WTC11 (cell line): ENCODE data around the gene FBXL13. TPM values are rescaled to one million over a fixed set of nuclear protein-coding genes. Genes with fewer than 3 reads are reported as not detected.

Source experiments
- ATAC-seq: fragments of 200-7000 bp; cut with Tn5 transposase; 2 replicates; pipeline ENCODE4 v1.10.0; 2021; ENCODE audit warnings: mild to moderate bottlenecking, moderate library complexity
- CTCF ChIA-PET: fragments of 300-600 bp; sonication (Branson Sonifier 250); formaldehyde crosslinking; loops from one replicate; lab custom pipeline; 2021; ENCODE audit warnings: antibody characterized with exemption; lab: Charles Lee
- POLR2A ChIA-PET: fragments of 350-600 bp; sonication (Branson Sonifier 250); formaldehyde crosslinking; loops from one replicate; lab custom pipeline; 2021; ENCODE audit warnings: antibody characterized with exemption; lab: Charles Lee
- DNase-seq: peaks from one replicate; pipeline ENCODE4 v3.0.0; 2021; ENCODE audit warnings: low spot score
- H3K27ac Mint-ChIP-seq: 2 replicates; pipeline ENCODE4 v1.8.0; 2021; ENCODE audit warnings: mixed read lengths
- H3K27me3 Mint-ChIP-seq: 2 replicates; pipeline ENCODE4 v1.8.0; 2021; ENCODE audit warnings: low read depth, mild to moderate bottlenecking, moderate library complexity, mixed read lengths
- H3K36me3 Mint-ChIP-seq: 2 replicates; pipeline ENCODE4 v1.8.0; 2021; ENCODE audit warnings: mixed read lengths
- H3K4me1 Mint-ChIP-seq: 2 replicates; pipeline ENCODE4 v1.8.0; 2022; ENCODE audit warnings: mixed read lengths
- H3K4me3 Mint-ChIP-seq: 2 replicates; pipeline ENCODE4 v1.8.0; 2021; ENCODE audit warnings: mild to moderate bottlenecking, moderate library complexity, mixed read lengths
- H3K9me3 Mint-ChIP-seq: 2 replicates; pipeline ENCODE4 v1.8.0; 2021; ENCODE audit warnings: mixed read lengths
- ARID4B ChIP-seq: sonication (generic); formaldehyde crosslinking; IDR thresholded peaks from 2 replicates; pipeline ENCODE4 v1.8.0; 2023; ENCODE audit warnings: missing genetic modification reagents, mild to moderate bottlenecking, borderline replicate concordance
- E2F5 ChIP-seq: sonication (generic); formaldehyde crosslinking; IDR thresholded peaks from 2 replicates; pipeline ENCODE4 v1.8.1; 2022; ENCODE audit warnings: mild to moderate bottlenecking, moderate library complexity, missing genetic modification reagents
- ERG ChIP-seq: fragments of 250-450 bp; sonication (Bioruptor Pico); IDR thresholded peaks from 2 replicates; pipeline ENCODE4 v1.8.0; 2021; ENCODE audit warnings: mild to moderate bottlenecking
- FOXJ3 ChIP-seq: sonication (generic); formaldehyde crosslinking; IDR thresholded peaks from 2 replicates; pipeline ENCODE4 v1.9.0; 2021; ENCODE audit warnings: missing genetic modification reagents, mild to moderate bottlenecking, borderline replicate concordance
- FOXP4 ChIP-seq: sonication (generic); formaldehyde crosslinking; IDR thresholded peaks from 2 replicates; pipeline ENCODE4 v1.8.0; 2022; ENCODE audit warnings: mild to moderate bottlenecking, missing genetic modification reagents
- GRHL2 ChIP-seq: fragments of 250-450 bp; sonication (Bioruptor Pico); IDR thresholded peaks from 2 replicates; pipeline ENCODE4 v1.8.0; 2022; ENCODE audit warnings: mild to moderate bottlenecking, moderate library complexity; ENCODE audit not compliant: insufficient replicate concordance, severe bottlenecking
- NR1H2 ChIP-seq: sonication (generic); formaldehyde crosslinking; IDR thresholded peaks from 2 replicates; pipeline ENCODE4 v1.9.0; 2021; ENCODE audit warnings: mild to moderate bottlenecking, moderate library complexity, missing genetic modification reagents
- PRRX2 ChIP-seq: fragments of 250-450 bp; sonication (Bioruptor Pico); IDR thresholded peaks from 2 replicates; pipeline ENCODE4 v1.8.0; 2021; ENCODE audit warnings: mild to moderate bottlenecking
- RORB ChIP-seq: fragments of 250-450 bp; sonication (Bioruptor Pico); IDR thresholded peaks from 2 replicates; pipeline ENCODE4 v1.9.0; 2021; ENCODE audit warnings: mild to moderate bottlenecking
- SOX15 ChIP-seq: fragments of 250-450 bp; sonication (Bioruptor Pico); IDR thresholded peaks from 2 replicates; pipeline ENCODE4 v1.9.0; 2021; ENCODE audit warnings: mild to moderate bottlenecking
- SP1 ChIP-seq: sonication (generic); formaldehyde crosslinking; conservative IDR thresholded peaks from 2 replicates; pipeline ENCODE4 v1.8.1; 2022; ENCODE audit warnings: missing genetic modification reagents
- TEAD1 ChIP-seq: sonication (generic); formaldehyde crosslinking; IDR thresholded peaks from 2 replicates; pipeline ENCODE4 v1.8.0; 2022; ENCODE audit warnings: mild to moderate bottlenecking, missing genetic modification reagents
- TP53 ChIP-seq: sonication (generic); formaldehyde crosslinking; IDR thresholded peaks from 2 replicates; pipeline ENCODE4 v1.8.1; 2023; ENCODE audit warnings: mild to moderate bottlenecking, missing genetic modification reagents
- USF1 ChIP-seq: sonication (generic); formaldehyde crosslinking; IDR thresholded peaks from 2 replicates; pipeline ENCODE4 v1.8.0; 2022; ENCODE audit warnings: mild to moderate bottlenecking, missing genetic modification reagents
- ZNF232 ChIP-seq: sonication (generic); formaldehyde crosslinking; IDR thresholded peaks from 2 replicates; pipeline ENCODE4 v1.8.0; 2022; ENCODE audit warnings: mild to moderate bottlenecking, missing genetic modification reagents
- ZNF423 ChIP-seq: fragments of 250-450 bp; sonication (Bioruptor Pico); IDR thresholded peaks from 2 replicates; pipeline ENCODE4 v2.1.2; 2022; ENCODE audit warnings: mild to moderate bottlenecking, moderate library complexity
- total RNA-seq: library from RNA; stranded (reverse); gene quantifications from 3 replicates; pipeline ENCODE4 v1.2.3, GENCODE V29; 2021
- TF ChIP-seq, protein P1 (sequence below): fragments of 250-450 bp; sonication (Bioruptor Pico); conservative IDR thresholded peaks from 2 replicates; pipeline ENCODE4 v1.9.0; 2021; ENCODE audit warnings: mild to moderate bottlenecking

Gene FBXL13
- total RNA-seq, 1 experiment from 2014 or later = 1.7 TPM

DNA sequence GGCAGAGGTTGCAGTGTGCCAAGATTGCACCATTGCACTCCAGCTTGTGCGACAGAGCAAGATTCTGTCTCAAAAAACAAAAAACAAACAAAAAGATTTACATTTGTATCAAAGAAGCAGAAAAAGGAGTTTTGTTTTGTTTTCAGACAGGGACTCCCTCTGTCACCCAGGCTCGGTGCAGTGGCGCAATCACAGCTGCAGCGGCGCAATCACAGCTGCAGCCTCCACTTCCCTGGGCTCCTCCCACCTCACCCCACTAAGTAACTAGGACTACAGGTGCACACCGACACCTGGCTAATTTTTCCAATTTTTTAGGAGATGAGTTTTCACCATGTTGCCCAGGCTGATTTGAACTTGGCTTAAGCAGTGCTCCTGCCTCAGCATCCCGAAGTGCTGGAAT, 2.2 kb upstream of the FBXL13 start (continued):
- TF ChIP-seq, protein P1, sequence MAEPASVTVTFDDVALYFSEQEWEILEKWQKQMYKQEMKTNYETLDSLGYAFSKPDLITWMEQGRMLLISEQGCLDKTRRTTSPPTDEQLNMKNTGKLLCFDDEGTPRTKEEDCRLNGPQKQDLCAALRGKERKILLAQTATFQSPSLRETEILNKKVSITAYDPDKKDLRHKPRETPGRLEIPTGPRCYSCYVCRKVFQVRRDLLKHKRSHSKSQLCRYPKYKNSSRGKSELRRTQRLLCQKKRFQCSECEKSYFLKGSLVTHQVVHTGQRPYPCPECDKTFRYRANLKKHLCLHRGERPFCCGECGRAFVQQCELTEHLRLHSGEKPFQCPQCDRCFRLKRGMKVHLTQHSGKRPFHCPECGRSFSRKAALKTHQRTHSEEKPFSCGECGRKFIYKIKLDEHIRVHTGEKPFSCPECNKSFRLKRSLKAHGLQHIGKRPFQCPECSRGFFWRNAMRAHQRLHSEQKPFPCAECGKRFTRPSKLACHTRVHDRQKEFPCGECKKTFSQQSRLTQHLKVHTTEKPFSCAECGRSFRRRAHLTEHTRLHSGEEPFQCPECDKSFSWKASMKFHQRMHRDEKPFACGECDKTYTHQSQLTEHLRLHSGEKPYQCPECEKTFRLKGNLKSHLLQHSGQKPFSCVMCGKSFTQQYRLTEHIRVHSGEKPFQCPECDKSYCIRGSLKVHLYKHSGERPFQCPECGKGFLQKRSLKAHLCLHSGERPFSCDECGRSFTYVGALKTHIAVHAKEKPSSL (CRISPR knock-in tag) = no peak
- TF ChIP-seq ZNF232 (CRISPR knock-in tag) (no peak), ERG (CRISPR knock-in tag) (no peak), SOX15 (CRISPR knock-in tag) (no peak), E2F5 (CRISPR knock-in tag) (no peak), FOXP4 (CRISPR knock-in tag) (no peak), GRHL2 (CRISPR knock-in tag) (no peak), RORB (CRISPR knock-in tag) (no peak), FOXJ3 (CRISPR knock-in tag) (no peak), USF1 (no peak)

GRCh38 chr7:103075337-103075918, 832 bp upstream of the FBXL13 start:
- Mint-ChIP-seq H3K4me1 (peaks cover 22% of the 10 kb centered on the region), H3K27ac (peak overlapping the region; percentile 94), H3K27me3 (no peaks in the 10 kb centered on the region), H3K36me3 (peaks cover 3% of the 10 kb centered on the region), H3K9me3 (peaks cover 2% of the 10 kb centered on the region; the same call in 1 of the 2 replicates), H3K4me3 (peak overlapping the region; percentile 98)
- TF ChIP-seq ZNF423 (CRISPR knock-in tag) = peak; percentile 51; the same call in 1 of the 2 replicates
- 0 out of 2 replicates have a peak, but pooled peaks have one; percentile 19 for TF ChIP-seq SP1 (CRISPR knock-in tag)
- no peak for TF ChIP-seq TP53 (CRISPR knock-in tag)
- DNase-seq = peak; percentile 77
- peak; percentile 69 for ATAC-seq
- ChIA-PET POLR2A (interaction anchor here (1.0 to 1.6 kb wide), 4 partner anchors 13 to 327 kb away, joined by 3 to 6 read pairs (median 6); partner anchors contain the start of gene FAM185A), CTCF (interaction anchor here (0.6 to 2.9 kb wide), 6 partner anchors 9 to 327 kb away, joined by 3 to 47 read pairs (median 4); partner anchors contain the start of gene FAM185A)

DNA sequence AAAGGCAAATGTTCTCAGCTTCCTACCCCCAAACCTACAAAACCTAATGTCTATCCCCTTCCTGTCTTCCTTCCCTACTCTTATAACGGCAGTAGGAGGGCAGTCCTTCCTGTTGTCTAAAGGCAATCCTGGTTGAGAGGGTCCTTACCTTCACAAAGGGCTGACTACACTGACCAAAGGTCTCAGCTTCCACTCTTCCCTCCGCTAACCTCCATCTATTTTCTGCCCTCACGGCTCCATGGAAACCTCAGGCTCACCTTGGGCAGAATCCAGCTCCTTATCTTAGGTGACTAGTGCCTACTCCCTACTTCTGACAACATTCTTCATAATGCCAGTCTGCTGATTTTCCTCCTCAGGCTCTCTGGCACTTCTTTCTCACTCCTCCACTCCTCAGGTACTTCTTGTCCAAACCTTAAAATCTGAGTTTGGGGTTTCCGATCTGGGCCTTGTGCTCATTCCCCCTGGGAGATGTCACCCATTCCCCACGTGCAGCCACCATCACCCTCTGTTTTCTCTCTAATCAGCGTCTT, 542 bp downstream of the FBXL13 start:
- ATAC-seq = peak; percentile 3
- peak overlapping the region; percentile 28 for H3K27ac Mint-ChIP-seq
- CTCF ChIA-PET = interaction anchor here (1.5 to 2.9 kb wide), 2 partner anchors 8 to 12 kb away, joined by 14 to 47 read pairs; no protein-coding TSS in a partner anchor
- peaks cover 22% of the 10 kb centered on the region for H3K4me1 Mint-ChIP-seq
- H3K9me3 Mint-ChIP-seq = peaks cover 6% of the 10 kb centered on the region; the same call in 1 of the 2 replicates
- POLR2A ChIA-PET = interaction anchor here (1.6 kb wide), 1 partner anchor 325 kb away, joined by 6 read pairs; the partner anchor contains the start of gene FAM185A
- TF ChIP-seq NR1H2 (CRISPR knock-in tag) (no peak), TEAD1 (CRISPR knock-in tag) (no peak), ARID4B (CRISPR knock-in tag) (no peak), PRRX2 (CRISPR knock-in tag) (no peak)
- TF ChIP-seq, all 79 proteins: peak for 0
- Mint-ChIP-seq H3K36me3 (peaks cover 4% of the 10 kb centered on the region), H3K4me3 (peak overlapping the region; percentile 91), H3K27me3 (no peaks in the 10 kb centered on the region)
- DNase-seq = no peak
